ENCODE measurements around the gene ESF1. TPM values are rescaled to one million over a fixed set of nuclear protein-coding genes. Genes with fewer than 3 reads are reported as not detected.
"Not testable (repeated sequence)": the region's sequence is repeated elsewhere in the genome, so short reads cannot be mapped to it uniquely, and the experiment has no call there.

Gene ESF1
- total and polyA plus RNA-seq, 9 of the 15 experiments (the other 6 are each of a cell fraction or from before 2014, with no cell fraction given), result 7.0 to 30.4 (median 18.6) TPM

- no peaks in the 10 kb centered on the region for H3K9me3 ChIP-seq (replicated peaks; ENCODE audit: control insufficient read depth, insufficient read depth, low read depth, low read length)
- no peaks in the 10 kb centered on the region for H4K20me1 ChIP-seq (replicated peaks; ENCODE audit: control insufficient read depth, insufficient read depth, low read length)
- POLR2A ChIA-PET, result no interaction called here
These were observed 44.7 kb downstream of the ESF1 start for GRCh38 chr20:13739731-13740649.

GRCh38 chr20:13738187-13738586, 46.5 kb downstream of the ESF1 start:
- H3K36me3 ChIP-seq (ENCODE audit: control insufficient read depth, insufficient read depth, low read length), result peaks cover 45% of the 10 kb centered on the region
- H3K9me1 ChIP-seq (ENCODE audit: control insufficient read depth, insufficient read depth, low read length); H3K9ac ChIP-seq (ENCODE audit: insufficient read depth in 1 of 2, low read depth in 2 of 2, low read length in 2 of 2); DNase-seq (ENCODE audit: extremely low read depth in 1 of 4, low spot score in 3 of 4); H3K4me1 ChIP-seq (replicated peaks in 1 of 2; ENCODE audit: control insufficient read depth in 2 of 2, insufficient read depth in 2 of 2, low read length in 2 of 2); CTCF ChIA-PET (ENCODE audit: low intra/inter-chr PET ratio); H4K20me1 ChIP-seq (replicated peaks; ENCODE audit: control insufficient read depth, insufficient read depth, low read length); FAIRE-seq; in situ Hi-C loops (cut with MboI); H3K4me3 ChIP-seq; H3K27me3 ChIP-seq (ENCODE audit: control insufficient read depth in 2 of 2, insufficient read depth in 2 of 2, low read length in 2 of 2); H3K9me3 ChIP-seq (replicated peaks; ENCODE audit: control insufficient read depth, insufficient read depth, low read depth, low read length); H2AFZ ChIP-seq (ENCODE audit: low read depth, low read length); intact Hi-C loops (cut with micrococcal nuclease); H3K79me2 ChIP-seq (ENCODE audit: control insufficient read depth, insufficient read depth, low read length); ATAC-seq; H3K4me2 ChIP-seq (ENCODE audit: insufficient read depth, low read length); BruUV-seq (replicated peaks); H3K27ac ChIP-seq (ENCODE audit: extremely low read depth, low read depth, low read length); POLR2A ChIA-PET: not testable (repeated sequence)
- WGBS (ENCODE audit: insufficient coverage, low coverage, missing lambda C conversion rate), result 91% methylated on average over 1 of the region's 1 CpG
- peak; percentile 64 for TF ChIP-seq ZNF121 (CRISPR knock-in tag; conservative IDR thresholded peaks at IDR 0.05)

More at GRCh38 chr20:13739731-13740649, 44.7 kb downstream of the ESF1 start:
- Histone ChIP-seq H3K4me1 (replicated peaks in 1 of 2; ENCODE audit: control insufficient read depth in 2 of 2, insufficient read depth in 2 of 2, low read length in 2 of 2) (no peaks in the 10 kb centered on the region; a peak in 1 of 5 replicates), H3K9me1 (ENCODE audit: control insufficient read depth, insufficient read depth, low read length) (no peaks in the 10 kb centered on the region), H3K4me3 (no peak overlapping the region), H3K27ac (ENCODE audit: extremely low read depth, low read depth, low read length) (no peak overlapping the region), H3K36me3 (ENCODE audit: control insufficient read depth, insufficient read depth, low read length) (peaks cover 38% of the 10 kb centered on the region; the same call in 1 of the 3 replicates), H3K9ac (ENCODE audit: insufficient read depth in 1 of 2, low read depth in 2 of 2, low read length in 2 of 2) (no peak overlapping the region), H3K4me2 (ENCODE audit: insufficient read depth, low read length) (no peak overlapping the region), H3K27me3 (ENCODE audit: control insufficient read depth in 2 of 2, insufficient read depth in 2 of 2, low read length in 2 of 2) (no peaks in the 10 kb centered on the region), H2AFZ (ENCODE audit: low read depth, low read length) (no peak overlapping the region), H3K79me2 (ENCODE audit: control insufficient read depth, insufficient read depth, low read length) (no peaks in the 10 kb centered on the region; the same call in 2 of the 3 replicates)
- no peak for TF ChIP-seq ZNF212 (CRISPR knock-in tag; IDR thresholded peaks at IDR 0.05)
- no peak for TF ChIP-seq HDAC3 (IDR thresholded peaks at IDR 0.05; ENCODE audit: borderline replicate concordance, partially characterized antibody)
- no peak for TF ChIP-seq NELFE (IDR thresholded peaks at IDR 0.05; ENCODE audit: insufficient read depth, insufficient read length)
- TF ChIP-seq STAG1 (CRISPR knock-in tag; IDR thresholded peaks at IDR 0.05; ENCODE audit: borderline replicate concordance), result no peak
- TF ChIP-seq NFXL1 (CRISPR knock-in tag; IDR thresholded peaks at IDR 0.05), result no peak
- no peak for TF ChIP-seq WHSC1 (IDR thresholded peaks at IDR 0.05; ENCODE audit: low read length)
- no peak for TF ChIP-seq TAF9B (IDR thresholded peaks at IDR 0.05; ENCODE audit: partially characterized antibody)
- TF ChIP-seq ZNF644 (tag; IDR thresholded peaks at IDR 0.05; ENCODE audit: low read depth), result no peak
- BruUV-seq (replicated peaks), result no TSS peak
- no peak for ATAC-seq
- no peak for DNase-seq (ENCODE audit: extremely low read depth in 1 of 4, low spot score in 3 of 4)
- CTCF ChIA-PET (ENCODE audit: low intra/inter-chr PET ratio), result no interaction called here
- intact Hi-C loops (cut with micrococcal nuclease) (no loop called here), in situ Hi-C loops (cut with MboI) (no loop called here)
- no peak for FAIRE-seq
- WGBS (ENCODE audit: insufficient coverage, low coverage, missing lambda C conversion rate), result 80% methylated on average over 3 of the region's 3 CpGs

Data from K562 (cell line).